GM18867 (cell line): Measurements from ENCODE around the gene ADGRG1.

Experiments used
- ATAC-seq: cut with Tn5 transposase; IDR thresholded peaks from one replicate; pipeline ENCODE4 v1.9.1; 2021; ENCODE audit warnings: mild to moderate bottlenecking, moderate library complexity; ENCODE audit not compliant: unreplicated experiment

The ADGRG1 gene

GRCh38 chr16:57619606-57620334 is 8.7 kb upstream of the ADGRG1 start:
- ATAC-seq, result no peak

GRCh38 chr16:57620335-57621231 is 7.8 kb upstream of the ADGRG1 start:
- no peak for ATAC-seq

GRCh38 chr16:57621521-57622271 is 6.7 kb upstream of the ADGRG1 start:
- no peak for ATAC-seq

GRCh38 chr16:57622361-57623250 is 5.8 kb upstream of the ADGRG1 start:
- ATAC-seq, result no peak

GRCh38 chr16:57623251-57624043 is 5.0 kb upstream of the ADGRG1 start:
- no peak for ATAC-seq

GRCh38 chr16:57624044-57624688 is 4.3 kb upstream of the ADGRG1 start:
- no peak for ATAC-seq

- ATAC-seq, result no peak
Observed at GRCh38 chr16:57624806-57625500, 3.5 kb upstream of the ADGRG1 start.

- ATAC-seq, result no peak
Observed at GRCh38 chr16:57626420-57627170, 1.8 kb upstream of the ADGRG1 start.

GRCh38 chr16:57627184-57627871 is 1.1 kb upstream of the ADGRG1 start:
- no peak for ATAC-seq

- ATAC-seq, result no peak
Observed at GRCh38 chr16:57628783-57629293, 408 bp downstream of the ADGRG1 start.

- no peak for ATAC-seq
Observed at GRCh38 chr16:57629516-57630406, 1.3 kb downstream of the ADGRG1 start.

- ATAC-seq, result no peak
Observed at GRCh38 chr16:57630407-57630797, 2.0 kb downstream of the ADGRG1 start.

GRCh38 chr16:57630931-57631845 is 2.8 kb downstream of the ADGRG1 start:
- no peak for ATAC-seq

- ATAC-seq, result no peak
Observed at GRCh38 chr16:57632568-57632967, 4.1 kb downstream of the ADGRG1 start.
